ENCODE data around the gene WWC2.

Gene WWC2

GRCh38 chr4:183314806-183315205 is 215.7 kb downstream of the WWC2 start:
- H3K36me3 ChIP-seq, result no peaks in the 10 kb centered on the region
- H3K4me1 ChIP-seq (ENCODE audit: control insufficient read depth in 1 of 2, insufficient read depth in 1 of 2, low read depth in 1 of 2, low read length in 1 of 2), result no peaks in the 10 kb centered on the region
- no peaks in the 10 kb centered on the region for H3K27me3 ChIP-seq
- H3K9me3 ChIP-seq, result no peaks in the 10 kb centered on the region
- TF ChIP-seq CTCF (IDR thresholded peaks at IDR 0.05), result no peak
- no peak overlapping the region for H3K4me3 ChIP-seq (ENCODE audit: low read depth in 1 of 2, low read length in 1 of 2)
- H3K27ac ChIP-seq, result no peak overlapping the region

GRCh38 chr4:183318656-183319055 is 219.6 kb downstream of the WWC2 start:
- no peaks in the 10 kb centered on the region for H3K9me3 ChIP-seq
- H3K27ac ChIP-seq, result no peak overlapping the region
- H3K4me1 ChIP-seq (ENCODE audit: control insufficient read depth in 1 of 2, insufficient read depth in 1 of 2, low read depth in 1 of 2, low read length in 1 of 2), result no peaks in the 10 kb centered on the region
- no peak for TF ChIP-seq CTCF (IDR thresholded peaks at IDR 0.05)
- no peaks in the 10 kb centered on the region for H3K27me3 ChIP-seq
- H3K36me3 ChIP-seq, result no peaks in the 10 kb centered on the region
- no peak overlapping the region for H3K4me3 ChIP-seq (ENCODE audit: low read depth in 1 of 2, low read length in 1 of 2)

GRCh38 chr4:183320211-183321059 is 221.4 kb downstream of the WWC2 start, which contains the start of gene CLDN22:
CLDN22 (minus strand) TSS chr4:183320276; CDS start chr4:183320218, 58 bp downstream.
- H3K4me1 ChIP-seq (ENCODE audit: control insufficient read depth in 1 of 2, insufficient read depth in 1 of 2, low read depth in 1 of 2, low read length in 1 of 2), result no peaks in the 10 kb centered on the region
- no peaks in the 10 kb centered on the region for H3K27me3 ChIP-seq
- H3K36me3 ChIP-seq, result no peaks in the 10 kb centered on the region
- H3K9me3 ChIP-seq, result no peaks in the 10 kb centered on the region
- H3K27ac ChIP-seq, result no peak within 1 kb of the TSS
- no peak within 1 kb of the TSS for H3K4me3 ChIP-seq (ENCODE audit: low read depth in 1 of 2, low read length in 1 of 2)
- TF ChIP-seq CTCF (IDR thresholded peaks at IDR 0.05), result no peak

- Histone ChIP-seq H3K4me3 (ENCODE audit: low read depth in 1 of 2, low read length in 1 of 2) (no peak overlapping the region), H3K27me3 (no peaks in the 10 kb centered on the region), H3K9me3 (no peaks in the 10 kb centered on the region), H3K4me1 (ENCODE audit: control insufficient read depth in 1 of 2, insufficient read depth in 1 of 2, low read depth in 1 of 2, low read length in 1 of 2) (no peaks in the 10 kb centered on the region), H3K36me3 (no peaks in the 10 kb centered on the region), H3K27ac (no peak overlapping the region)
- no peak for TF ChIP-seq CTCF (IDR thresholded peaks at IDR 0.05)
Measured at GRCh38 chr4:183321079-183321478, 222.0 kb downstream of the WWC2 start.

- Histone ChIP-seq H3K4me1 (ENCODE audit: control insufficient read depth in 1 of 2, insufficient read depth in 1 of 2, low read depth in 1 of 2, low read length in 1 of 2) (no peaks in the 10 kb centered on the region), H3K27me3 (no peaks in the 10 kb centered on the region), H3K36me3 (no peaks in the 10 kb centered on the region), H3K27ac (no peak overlapping the region), H3K4me3 (ENCODE audit: low read depth in 1 of 2, low read length in 1 of 2) (no peak overlapping the region), H3K9me3 (no peaks in the 10 kb centered on the region)
- TF ChIP-seq CTCF (IDR thresholded peaks at IDR 0.05), result no peak
Measured at GRCh38 chr4:183321516-183321915, 222.5 kb downstream of the WWC2 start.

All from neutrophil (primary cell).